Liver (tissue), 9 donors: ENCODE results near the gene THBD. TPM values are rescaled to one million over a fixed set of nuclear protein-coding genes. Genes with fewer than 3 reads are reported as not detected.

ENCODE experiments used
- DNase-seq: peaks from one replicate; pipeline ENCODE4 v3.0.0-alpha.2; 2017; ENCODE audit warnings: low spot score
- H3K27ac ChIP-seq, 2 donors: one replicate each; pipeline ENCODE4 v1.7.0; 2013; ENCODE audit warnings: inconsistent platforms in 2 of 2, low read length in 2 of 2, control low read depth in 1 of 2, low read depth in 1 of 2, mild to moderate bottlenecking in 1 of 2
- H3K27me3 ChIP-seq, 4 donors: one replicate each; pipeline versions ENCODE4 v1.6.1 to v1.7.0; 2013; ENCODE audit warnings: low read length in 3 of 4, inconsistent platforms in 1 of 4, mild to moderate bottlenecking in 1 of 4, moderate library complexity in 1 of 4; ENCODE audit not compliant: control insufficient read depth in 4 of 4, insufficient read depth in 4 of 4
- H3K36me3 ChIP-seq, 4 donors: one replicate each; pipeline versions ENCODE4 v1.6.1 to v1.7.0; 2013; ENCODE audit warnings: low read length in 3 of 4, mild to moderate bottlenecking in 3 of 4, low read depth in 1 of 4, moderate library complexity in 1 of 4; ENCODE audit not compliant: control insufficient read depth in 4 of 4, insufficient read depth in 3 of 4
- H3K4me1 ChIP-seq, 4 donors: one replicate each; pipeline versions ENCODE4 v1.6.1 to v1.7.0; 2013; ENCODE audit warnings: low read length in 3 of 4, mild to moderate bottlenecking in 3 of 4, moderate library complexity in 1 of 4; ENCODE audit not compliant: control insufficient read depth in 4 of 4, insufficient read depth in 4 of 4
- H3K4me3 ChIP-seq, 3 donors: one replicate each; pipeline versions ENCODE4 v1.6.1 to v1.7.0; 2013; ENCODE audit warnings: low read length in 3 of 3, control low read depth in 1 of 3, low read depth in 1 of 3, mild to moderate bottlenecking in 1 of 3
- H3K9ac ChIP-seq, 2 donors: one replicate each; pipeline ENCODE4 v1.7.0; 2013; ENCODE audit warnings: low read length in 2 of 2, mild to moderate bottlenecking in 2 of 2, moderate library complexity in 2 of 2, control low read depth in 1 of 2, low read depth in 1 of 2
- H3K9me3 ChIP-seq, 4 donors: one replicate each; pipeline versions ENCODE4 v1.6.1 to v1.7.0; 2013; ENCODE audit warnings: low read length in 3 of 4; ENCODE audit not compliant: control insufficient read depth in 4 of 4
- CTCF ChIP-seq: fragments of 150-350 bp; IDR thresholded peaks from 2 replicates; pipeline ENCODE4 v1.5.1; 2017; ENCODE audit warnings: improper control_type of control experiment, low read depth, low read length; ENCODE audit not compliant: missing input control
- FOXA1 ChIP-seq: IDR thresholded peaks from 2 replicates; pipeline ENCODE4 v1.6.1; 2016; ENCODE audit warnings: antibody characterized with exemption
- FOXA2 ChIP-seq: IDR thresholded peaks from 2 replicates; pipeline ENCODE4 v1.6.1; 2016; ENCODE audit warnings: antibody characterized with exemption
- GABPA ChIP-seq, 2 donors: IDR thresholded peaks in 1 of 2; conservative IDR thresholded peaks in 1 of 2; 2 replicates each; pipeline ENCODE4 v1.6.1; 2016; ENCODE audit warnings: antibody characterized with exemption in 2 of 2, mild to moderate bottlenecking in 1 of 2, moderate library complexity in 1 of 2
- HNF4A ChIP-seq, 2 donors: conservative IDR thresholded peaks; 2 replicates each; pipeline ENCODE4 v1.6.1; 2016; ENCODE audit warnings: antibody characterized with exemption in 2 of 2, mild to moderate bottlenecking in 2 of 2
- JUND ChIP-seq, 2 donors: IDR thresholded peaks; 2 replicates each; pipeline ENCODE4 v1.6.1; 2016; ENCODE audit warnings: antibody characterized with exemption in 2 of 2
- MAX ChIP-seq: IDR thresholded peaks from 2 replicates; pipeline ENCODE4 v1.6.1; 2016; ENCODE audit warnings: antibody characterized with exemption
- RAD21 ChIP-seq, 2 donors: IDR thresholded peaks; 2 replicates each; pipeline ENCODE4 v1.6.1; 2016; ENCODE audit warnings: antibody characterized with exemption in 2 of 2, mild to moderate bottlenecking in 2 of 2
- RXRA ChIP-seq, 2 donors: IDR thresholded peaks; 2 replicates each; pipeline ENCODE4 v1.6.1; 2017 to 2018; ENCODE audit warnings: antibody characterized with exemption in 2 of 2, mild to moderate bottlenecking in 1 of 2
- SP1 ChIP-seq: IDR thresholded peaks from 2 replicates; pipeline ENCODE4 v1.6.1; 2018; ENCODE audit warnings: antibody characterized with exemption, mild to moderate bottlenecking
- TAF1 ChIP-seq: conservative IDR thresholded peaks from 2 replicates; pipeline ENCODE4 v1.6.1; 2016; ENCODE audit warnings: antibody characterized with exemption, mild to moderate bottlenecking
- YY1 ChIP-seq: IDR thresholded peaks from 2 replicates; pipeline ENCODE4 v1.6.1; 2016; ENCODE audit warnings: antibody characterized with exemption, mild to moderate bottlenecking
- WGBS: extraction: QIAGEN DNeasy Blood & Tissue Kit; methylation state at CpG from one replicate; pipeline ENCODE4 v1.1.7; 2013; 5-methylcytosine and 5-hydroxymethylcytosine counted together
- polyA plus RNA-seq, 2 donors: library from polyadenylated mRNA; stranded (reverse) in 1 of 2; unstranded in 1 of 2; fragments of 200-250 nt in 1 of 2; fragments of >200 nt in 1 of 2; fragmentation: Nextera tagmentation in 1 of 2; extraction: Ambion mirVana in 1 of 2; gene quantifications; one replicate each; pipeline versions ENCODE4 v1.2.1 to v1.2.3, GENCODE V29; 2013 to 2015
- total RNA-seq, 2 donors: library from RNA; depleted of rRNA; stranded (reverse); fragments of >200 nt; gene quantifications; one replicate each; pipeline ENCODE4 v1.2.3, GENCODE V29; 2014
- TF ChIP-seq, protein P1 (sequence below): IDR thresholded peaks from 2 replicates; pipeline ENCODE4 v1.6.1; 2016; ENCODE audit warnings: antibody characterized with exemption
- TF ChIP-seq, protein P2 (sequence below): IDR thresholded peaks from 2 replicates; pipeline ENCODE4 v1.6.1; 2016; ENCODE audit warnings: antibody characterized with exemption, mild to moderate bottlenecking
- donor health status: healthy.
- donor health status: healthy.
- donor health status: healthy.
- donor health status: healthy.
- donor health status: healthy.

THBD gene
- total and polyA plus RNA-seq, 4 donors = 1.4 to 6.6 (median 3.1) TPM

DNA sequence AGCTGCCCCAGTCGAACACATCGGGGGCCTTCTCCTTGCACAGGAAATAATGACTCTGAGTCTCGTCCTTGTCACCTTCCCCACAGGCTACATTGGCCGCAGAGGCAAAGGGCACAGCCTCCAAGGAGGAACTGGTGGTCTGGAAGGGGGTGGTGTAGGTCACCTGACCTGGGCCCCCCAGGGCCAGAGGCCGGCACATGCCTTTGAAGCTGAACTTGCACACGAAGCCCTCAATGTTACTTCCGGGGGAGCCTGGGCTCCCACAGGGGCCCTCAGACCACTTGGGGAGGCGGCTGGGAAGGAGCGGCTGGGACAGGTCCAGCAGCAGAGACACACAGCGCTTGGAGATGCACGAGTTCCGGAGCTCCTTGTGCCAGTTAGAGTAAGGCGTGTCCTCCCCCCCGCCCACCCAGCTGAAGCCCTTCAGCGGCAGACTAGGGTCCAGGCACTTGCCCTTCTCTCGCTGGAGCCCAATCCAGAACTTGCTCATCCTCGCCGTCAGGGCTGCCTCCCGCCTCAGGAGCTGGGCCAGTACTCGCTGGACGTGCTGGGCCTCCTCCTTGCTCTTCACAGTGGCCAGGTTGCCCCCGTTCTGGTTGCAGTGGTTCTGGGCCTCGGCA is 36.1 kb upstream of the THBD start:
- peaks cover 0 to 3% (median 0%) of the 10 kb centered on the region in 4 donors for H3K4me1 ChIP-seq
- 71% methylated on average over 23 of the region's 23 CpGs for WGBS

GRCh38 chr20:23084845-23085365 is 35.4 kb upstream of the THBD start:
- H3K27ac ChIP-seq = peak overlapping the region; percentile 53 to 57
- no peaks in the 10 kb centered on the region for H3K36me3 ChIP-seq
- 68% methylated on average over 24 of the region's 24 CpGs for WGBS
- peak overlapping the region; percentile 21 to 34 (median 29) for H3K4me3 ChIP-seq
- TF ChIP-seq FOXA2 (no peak), HNF4A (conservative IDR thresholded peaks at IDR 0.05) (no peak), SP1 (no peak), TAF1 (no peak), CTCF (no peak), JUND (IDR thresholded peaks at IDR 0.05) (no peak), YY1 (no peak), FOXA1 (no peak), GABPA (IDR thresholded peaks at IDR 0.05 in 1 of 2, conservative IDR thresholded peaks at IDR 0.05 in 1 of 2) (no peak), RAD21 (IDR thresholded peaks at IDR 0.05) (no peak)
- TF ChIP-seq, protein P1, sequence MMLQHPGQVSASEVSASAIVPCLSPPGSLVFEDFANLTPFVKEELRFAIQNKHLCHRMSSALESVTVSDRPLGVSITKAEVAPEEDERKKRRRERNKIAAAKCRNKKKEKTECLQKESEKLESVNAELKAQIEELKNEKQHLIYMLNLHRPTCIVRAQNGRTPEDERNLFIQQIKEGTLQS = no peak
- H3K27me3 ChIP-seq = no peaks in the 10 kb centered on the region
- DNase-seq = no peak
- H3K4me1 ChIP-seq = peaks cover 0 to 3% (median 0%) of the 10 kb centered on the region in 4 donors
- H3K9me3 ChIP-seq = no peaks in the 10 kb centered on the region
- H3K9ac ChIP-seq = peak overlapping the region in 1 of 2 donors; percentile 34

More for the DNA sequence above, 36.1 kb upstream of the THBD start:
- TF ChIP-seq RXRA (IDR thresholded peaks at IDR 0.05) = no peak
- Histone ChIP-seq H3K9me3 (no peaks in the 10 kb centered on the region), H3K27ac (peak overlapping the region; percentile 80 to 83), H3K4me3 (peak overlapping the region in 2 of 3 donors; percentile 8 to 21), H3K9ac (no peak overlapping the region), H3K36me3 (no peaks in the 10 kb centered on the region), H3K27me3 (no peaks in the 10 kb centered on the region)
- DNase-seq = no peak

- Histone ChIP-seq H3K27ac (peak overlapping the region; percentile 53 to 57), H3K4me3 (peak overlapping the region; percentile 21 to 34 (median 29)), H3K9me3 (no peaks in the 10 kb centered on the region), H3K9ac (peak overlapping the region in 1 of 2 donors; percentile 34), H3K36me3 (no peaks in the 10 kb centered on the region), H3K4me1 (peaks cover 0 to 3% (median 0%) of the 10 kb centered on the region in 4 donors), H3K27me3 (no peaks in the 10 kb centered on the region)
- TF ChIP-seq FOXA2 (no peak), HNF4A (conservative IDR thresholded peaks at IDR 0.05) (no peak), FOXA1 (no peak), RAD21 (IDR thresholded peaks at IDR 0.05) (no peak), CTCF (no peak), MAX (no peak)
- TF ChIP-seq, protein P2, sequence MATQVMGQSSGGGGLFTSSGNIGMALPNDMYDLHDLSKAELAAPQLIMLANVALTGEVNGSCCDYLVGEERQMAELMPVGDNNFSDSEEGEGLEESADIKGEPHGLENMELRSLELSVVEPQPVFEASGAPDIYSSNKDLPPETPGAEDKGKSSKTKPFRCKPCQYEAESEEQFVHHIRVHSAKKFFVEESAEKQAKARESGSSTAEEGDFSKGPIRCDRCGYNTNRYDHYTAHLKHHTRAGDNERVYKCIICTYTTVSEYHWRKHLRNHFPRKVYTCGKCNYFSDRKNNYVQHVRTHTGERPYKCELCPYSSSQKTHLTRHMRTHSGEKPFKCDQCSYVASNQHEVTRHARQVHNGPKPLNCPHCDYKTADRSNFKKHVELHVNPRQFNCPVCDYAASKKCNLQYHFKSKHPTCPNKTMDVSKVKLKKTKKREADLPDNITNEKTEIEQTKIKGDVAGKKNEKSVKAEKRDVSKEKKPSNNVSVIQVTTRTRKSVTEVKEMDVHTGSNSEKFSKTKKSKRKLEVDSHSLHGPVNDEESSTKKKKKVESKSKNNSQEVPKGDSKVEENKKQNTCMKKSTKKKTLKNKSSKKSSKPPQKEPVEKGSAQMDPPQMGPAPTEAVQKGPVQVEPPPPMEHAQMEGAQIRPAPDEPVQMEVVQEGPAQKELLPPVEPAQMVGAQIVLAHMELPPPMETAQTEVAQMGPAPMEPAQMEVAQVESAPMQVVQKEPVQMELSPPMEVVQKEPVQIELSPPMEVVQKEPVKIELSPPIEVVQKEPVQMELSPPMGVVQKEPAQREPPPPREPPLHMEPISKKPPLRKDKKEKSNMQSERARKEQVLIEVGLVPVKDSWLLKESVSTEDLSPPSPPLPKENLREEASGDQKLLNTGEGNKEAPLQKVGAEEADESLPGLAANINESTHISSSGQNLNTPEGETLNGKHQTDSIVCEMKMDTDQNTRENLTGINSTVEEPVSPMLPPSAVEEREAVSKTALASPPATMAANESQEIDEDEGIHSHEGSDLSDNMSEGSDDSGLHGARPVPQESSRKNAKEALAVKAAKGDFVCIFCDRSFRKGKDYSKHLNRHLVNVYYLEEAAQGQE = no peak
- 81% methylated on average over 17 of the region's 17 CpGs for WGBS
- no peak for DNase-seq
Measured at GRCh38 chr20:23084282-23084844, 34.9 kb upstream of the THBD start.
